SU-DHL-6 (cell line): ENCODE data around the gene CALHM1.

Experiments used
- H2AFZ ChIP-seq: fragments of 200-600 bp; sonication (generic); 2 replicates; pipeline ENCODE4 v1.6.1; 2014; ENCODE audit warnings: low read depth, mild to moderate bottlenecking, moderate library complexity, mixed read lengths, antibody characterized with exemption, low read length; ENCODE audit not compliant: severe bottlenecking
- H3F3A ChIP-seq: fragments of 200-600 bp; shearing (Covaris generic); 2 replicates; pipeline ENCODE4 v1.6.0; 2016; ENCODE audit warnings: antibody characterized with exemption, mild to moderate bottlenecking; ENCODE audit not compliant: insufficient read depth
- H3K27ac ChIP-seq: fragments of 200-600 bp; sonication (generic); 2 replicates; pipeline ENCODE4 v1.5.1; 2016; ENCODE audit warnings: low read depth, mild to moderate bottlenecking, low read length, moderate library complexity, mixed read lengths
- H3K27me3 ChIP-seq: fragments of 200-600 bp; sonication (generic), shearing (Covaris generic); 2 replicates; pipeline ENCODE4 v1.6.0; 2014; ENCODE audit warnings: mild to moderate bottlenecking, low read length
- H3K36me3 ChIP-seq: fragments of 200-600 bp; sonication (generic); 2 replicates; pipeline ENCODE4 v1.6.1; 2014; ENCODE audit warnings: mild to moderate bottlenecking, low read length, mixed read lengths
- H3K4me2 ChIP-seq: fragments of 300-600, 200-600 bp; shearing (Covaris generic), sonication (generic); 2 replicates; pipeline ENCODE4 v1.6.0; 2014; ENCODE audit warnings: low read length, low read depth, mild to moderate bottlenecking; ENCODE audit not compliant: poor library complexity, severe bottlenecking
- H3K4me3 ChIP-seq: fragments of 200-600 bp; sonication (generic); 2 replicates; pipeline ENCODE4 v1.5.1; 2014; ENCODE audit warnings: antibody characterized with exemption, low read length, mild to moderate bottlenecking, mixed read lengths; ENCODE audit not compliant: insufficient read depth, poor library complexity, severe bottlenecking
- H3K79me2 ChIP-seq: fragments of 200-600 bp; sonication (generic); 2 replicates; pipeline ENCODE4 v1.6.1; 2014; ENCODE audit warnings: mild to moderate bottlenecking, low read length, moderate library complexity; ENCODE audit not compliant: insufficient read depth
- H3K9ac ChIP-seq: fragments of 200-600 bp; sonication (generic); 2 replicates; pipeline ENCODE4 v1.7.0; 2014; ENCODE audit warnings: mild to moderate bottlenecking, low read length
- H3K9me2 ChIP-seq: fragments of 200-600 bp; sonication (generic); replicated peaks from 2 replicates; pipeline ENCODE4 v1.6.1; 2014; ENCODE audit warnings: low read length; ENCODE audit not compliant: insufficient read depth
- H3K9me3 ChIP-seq: fragments of 200-600 bp; sonication (generic); 2 replicates; pipeline ENCODE4 v1.6.1; 2014; ENCODE audit warnings: low read length, mixed read lengths; ENCODE audit not compliant: insufficient read depth
- H4K20me1 ChIP-seq: fragments of 200-600 bp; sonication (generic); 2 replicates; pipeline ENCODE4 v1.6.1; 2014; ENCODE audit warnings: low read depth, mild to moderate bottlenecking, antibody characterized with exemption, low read length, moderate library complexity, mixed read lengths
- EZH2phosphoT487 ChIP-seq: fragments of 200-600 bp; sonication (generic), shearing (Covaris generic); conservative IDR thresholded peaks from 2 replicates; pipeline ENCODE4 v1.6.1; 2018; ENCODE audit warnings: mild to moderate bottlenecking, antibody characterized with exemption, low read length, moderate library complexity, mixed read lengths
- TF ChIP-seq, protein P1 (sequence below): fragments of 200-600 bp; sonication (generic); IDR thresholded peaks from one replicate; pipeline ENCODE4 v1.5.1; 2017; ENCODE audit warnings: antibody characterized with exemption, mild to moderate bottlenecking, low read length, moderate library complexity; ENCODE audit not compliant: insufficient read depth, poor library complexity, severe bottlenecking

The CALHM1 gene

DNA sequence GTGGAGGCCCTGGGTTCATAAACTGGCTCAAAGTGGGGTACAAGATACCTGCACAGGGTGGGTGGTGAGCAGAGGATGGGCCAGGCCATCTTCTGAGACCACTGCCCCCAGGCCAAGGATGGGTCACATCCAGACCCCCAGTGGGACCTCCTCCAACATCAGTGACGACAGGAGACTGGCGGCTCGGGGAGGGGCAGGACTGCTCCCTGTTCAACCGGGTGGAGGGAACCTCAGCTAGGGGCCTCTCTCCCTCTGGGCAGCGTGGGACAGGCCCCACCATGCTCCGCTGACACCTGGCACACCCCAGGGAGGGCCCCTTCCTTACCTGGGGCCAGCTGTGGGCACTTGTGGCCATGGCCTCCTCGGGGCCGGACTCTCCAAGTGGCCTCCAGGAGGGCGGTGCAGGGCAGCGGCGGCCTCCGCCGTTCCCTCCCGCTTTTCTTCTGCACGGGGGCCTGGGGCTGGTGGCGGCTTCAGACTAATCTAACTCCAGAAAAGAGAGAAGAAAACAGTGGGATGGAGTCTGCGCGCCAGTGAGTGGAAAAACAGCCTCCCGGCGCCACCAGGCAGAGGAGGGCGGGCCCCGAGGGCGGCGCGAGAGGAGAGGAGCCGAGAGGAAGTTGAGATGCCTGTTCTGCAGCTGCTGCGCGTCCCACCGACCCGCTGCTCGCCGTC lies 6.7 kb downstream of the CALHM1 start, which contains the start of gene CALHM2:
Gene CALHM2, minus strand, starts transcription at position 540 of the 675 bp plus-strand sequence. CDS start 2,429 bp downstream, outside the sequence.
- Histone ChIP-seq H3K9ac (peak within 1 kb of the TSS; percentile 23; the same call in 1 of the 2 replicates), H2AFZ (peak within 1 kb of the TSS; percentile 74), H3K4me2 (peak within 1 kb of the TSS; percentile 36)

DNA sequence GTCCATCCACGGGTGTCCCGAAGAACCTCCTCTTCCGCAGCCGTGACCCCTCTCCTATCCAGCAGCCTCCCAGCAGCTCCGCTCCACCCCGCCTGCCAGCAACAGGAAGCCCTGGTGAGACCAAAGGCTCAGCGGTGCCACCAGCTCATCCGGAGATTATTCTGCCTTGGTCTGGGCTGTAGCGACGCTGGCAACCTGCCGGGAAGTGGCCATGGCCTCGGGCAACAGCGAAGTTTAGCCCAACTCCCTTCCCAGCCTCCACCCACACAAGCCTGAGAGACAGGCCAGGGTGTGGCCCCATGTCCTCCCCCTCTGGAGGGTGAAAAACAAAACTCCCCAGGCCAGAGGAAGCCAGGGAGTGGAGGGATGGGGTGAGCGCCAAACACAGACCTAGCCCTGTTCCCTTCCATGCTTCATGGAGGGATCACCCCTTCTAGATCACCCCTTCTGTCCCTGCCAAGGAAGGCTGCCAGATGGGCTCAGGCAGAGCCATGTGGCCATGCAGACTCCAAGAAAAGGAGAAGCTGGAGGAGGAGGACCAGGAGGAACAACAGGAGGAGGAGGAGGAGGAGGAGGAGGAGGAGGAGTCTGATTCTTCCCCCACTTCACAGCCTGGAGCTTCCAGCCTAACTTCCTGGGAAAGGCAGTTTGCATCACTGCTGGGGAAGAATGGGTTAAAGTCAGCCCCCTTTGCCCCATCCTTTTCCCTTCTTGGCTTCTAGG lies 7.4 kb downstream of the CALHM1 start:
- H3K27me3 ChIP-seq, result no peaks in the 10 kb centered on the region
- no peak overlapping the region for H3K27ac ChIP-seq
- no peaks in the 10 kb centered on the region for H4K20me1 ChIP-seq
- no peaks in the 10 kb centered on the region for H3F3A ChIP-seq
- H3K9ac ChIP-seq, result no peak overlapping the region
- H2AFZ ChIP-seq, result no peak overlapping the region
- no peaks in the 10 kb centered on the region for H3K36me3 ChIP-seq
- no peak overlapping the region for H3K4me3 ChIP-seq
- no peaks in the 10 kb centered on the region for H3K9me3 ChIP-seq
- no peak overlapping the region for H3K4me2 ChIP-seq
- no peak for TF ChIP-seq EZH2phosphoT487
- TF ChIP-seq, protein P1, sequence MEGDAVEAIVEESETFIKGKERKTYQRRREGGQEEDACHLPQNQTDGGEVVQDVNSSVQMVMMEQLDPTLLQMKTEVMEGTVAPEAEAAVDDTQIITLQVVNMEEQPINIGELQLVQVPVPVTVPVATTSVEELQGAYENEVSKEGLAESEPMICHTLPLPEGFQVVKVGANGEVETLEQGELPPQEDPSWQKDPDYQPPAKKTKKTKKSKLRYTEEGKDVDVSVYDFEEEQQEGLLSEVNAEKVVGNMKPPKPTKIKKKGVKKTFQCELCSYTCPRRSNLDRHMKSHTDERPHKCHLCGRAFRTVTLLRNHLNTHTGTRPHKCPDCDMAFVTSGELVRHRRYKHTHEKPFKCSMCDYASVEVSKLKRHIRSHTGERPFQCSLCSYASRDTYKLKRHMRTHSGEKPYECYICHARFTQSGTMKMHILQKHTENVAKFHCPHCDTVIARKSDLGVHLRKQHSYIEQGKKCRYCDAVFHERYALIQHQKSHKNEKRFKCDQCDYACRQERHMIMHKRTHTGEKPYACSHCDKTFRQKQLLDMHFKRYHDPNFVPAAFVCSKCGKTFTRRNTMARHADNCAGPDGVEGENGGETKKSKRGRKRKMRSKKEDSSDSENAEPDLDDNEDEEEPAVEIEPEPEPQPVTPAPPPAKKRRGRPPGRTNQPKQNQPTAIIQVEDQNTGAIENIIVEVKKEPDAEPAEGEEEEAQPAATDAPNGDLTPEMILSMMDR, result no peak
- H3K9me2 ChIP-seq, result no peaks in the 10 kb centered on the region
- no peaks in the 10 kb centered on the region for H3K79me2 ChIP-seq

More for the DNA sequence above, 6.7 kb downstream of the CALHM1 start, which contains the start of gene CALHM2:
- no peaks in the 10 kb centered on the region for H4K20me1 ChIP-seq
- H3K4me3 ChIP-seq, result no peak within 1 kb of the TSS
- H3K27ac ChIP-seq, result no peak within 1 kb of the TSS
- H3K9me3 ChIP-seq, result no peaks in the 10 kb centered on the region
- H3K79me2 ChIP-seq, result no peaks in the 10 kb centered on the region
- H3K36me3 ChIP-seq, result no peaks in the 10 kb centered on the region
- no peaks in the 10 kb centered on the region for H3F3A ChIP-seq
- TF ChIP-seq EZH2phosphoT487, result no peak
- TF ChIP-seq, protein P1, result no peak
- no peaks in the 10 kb centered on the region for H3K9me2 ChIP-seq
- no peaks in the 10 kb centered on the region for H3K27me3 ChIP-seq

DNA sequence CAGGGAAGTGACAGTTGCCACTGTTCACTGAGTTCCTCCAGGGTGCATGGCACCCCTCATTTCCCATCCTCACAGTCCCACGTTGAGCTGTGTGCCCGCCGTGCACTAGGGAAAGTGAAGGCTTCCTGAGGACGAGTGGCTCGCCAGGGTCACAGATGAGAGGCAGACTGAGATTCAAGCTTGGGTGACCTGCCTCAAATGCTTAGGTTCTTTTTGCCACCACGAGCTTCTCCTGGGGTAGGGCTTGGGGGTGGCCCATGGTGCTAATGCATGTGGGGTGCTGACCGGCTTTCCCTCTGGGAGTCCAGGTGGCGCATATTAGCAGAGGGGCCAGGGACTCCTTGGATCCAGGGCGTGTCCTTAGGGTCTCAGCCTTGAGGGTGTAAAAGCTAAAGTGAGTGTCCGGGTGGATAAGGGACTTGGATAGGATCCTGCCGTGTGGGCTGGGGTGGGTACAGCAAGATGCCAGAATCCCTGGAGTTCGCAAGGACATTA lies 8.5 kb downstream of the CALHM1 start:
- Histone ChIP-seq H3K4me3 (no peak overlapping the region), H3K27me3 (no peaks in the 10 kb centered on the region), H3K9ac (no peak overlapping the region)

More for the DNA sequence above, 8.5 kb downstream of the CALHM1 start:
- H3K9me3 ChIP-seq, result no peaks in the 10 kb centered on the region
- H3F3A ChIP-seq, result no peaks in the 10 kb centered on the region
- no peak for TF ChIP-seq EZH2phosphoT487
- TF ChIP-seq, protein P1, result no peak
- H2AFZ ChIP-seq, result no peak overlapping the region
- no peak overlapping the region for H3K27ac ChIP-seq
- no peaks in the 10 kb centered on the region for H3K79me2 ChIP-seq
- H3K36me3 ChIP-seq, result no peaks in the 10 kb centered on the region
- no peak overlapping the region for H3K4me2 ChIP-seq
- no peaks in the 10 kb centered on the region for H3K9me2 ChIP-seq
- H4K20me1 ChIP-seq, result no peaks in the 10 kb centered on the region
